HG03354 (cell line): ENCODE results near the gene DNALI1.
A peak's percentile ranks its signal among the peaks of the same experiment; 100 is the strongest.
"Not testable (repeated sequence)": the region's sequence is repeated elsewhere in the genome, so short reads cannot be mapped to it uniquely, and the experiment has no call there.

Experiments
- ATAC-seq: cut with Tn5 transposase; IDR thresholded peaks from one replicate; pipeline ENCODE4 v1.9.1; 2021; ENCODE audit warnings: mild to moderate bottlenecking; ENCODE audit not compliant: unreplicated experiment, poor library complexity, severe bottlenecking

DNALI1 gene

DNA sequence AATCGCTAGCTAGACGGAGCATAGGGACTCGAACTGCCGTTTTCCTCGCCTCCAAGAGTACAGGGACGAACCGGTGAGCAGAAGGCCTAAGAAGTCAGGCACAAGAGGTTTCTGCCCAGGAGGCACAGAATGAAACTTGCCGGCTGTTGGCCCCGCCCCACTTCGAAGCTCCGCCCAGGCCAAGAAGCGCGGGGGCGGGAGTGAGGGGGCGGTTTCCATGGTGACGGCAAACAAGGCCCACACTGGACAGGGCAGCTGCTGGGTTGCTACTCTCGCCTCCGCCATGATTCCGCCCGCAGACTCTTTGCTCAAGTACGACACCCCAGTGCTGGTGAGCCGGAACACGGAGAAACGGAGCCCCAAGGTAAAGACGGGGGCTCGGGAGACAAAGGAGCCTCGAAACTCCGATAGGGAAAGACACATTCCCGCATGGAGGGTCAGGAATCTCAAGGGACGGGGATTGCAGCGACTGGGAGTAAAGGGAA, at the start of gene DNALI1:
DNALI1 (plus strand) TSS at position 229 of the 485 bp plus-strand sequence; CDS start at position 284, 55 bp downstream.
- ATAC-seq: no peak

GRCh38 chr1:37509181-37509580, 47.6 kb upstream of the DNALI1 start:
- ATAC-seq: no peak

GRCh38 chr1:37513795-37514349, 42.9 kb upstream of the DNALI1 start:
- ATAC-seq: peak; percentile 46

DNA sequence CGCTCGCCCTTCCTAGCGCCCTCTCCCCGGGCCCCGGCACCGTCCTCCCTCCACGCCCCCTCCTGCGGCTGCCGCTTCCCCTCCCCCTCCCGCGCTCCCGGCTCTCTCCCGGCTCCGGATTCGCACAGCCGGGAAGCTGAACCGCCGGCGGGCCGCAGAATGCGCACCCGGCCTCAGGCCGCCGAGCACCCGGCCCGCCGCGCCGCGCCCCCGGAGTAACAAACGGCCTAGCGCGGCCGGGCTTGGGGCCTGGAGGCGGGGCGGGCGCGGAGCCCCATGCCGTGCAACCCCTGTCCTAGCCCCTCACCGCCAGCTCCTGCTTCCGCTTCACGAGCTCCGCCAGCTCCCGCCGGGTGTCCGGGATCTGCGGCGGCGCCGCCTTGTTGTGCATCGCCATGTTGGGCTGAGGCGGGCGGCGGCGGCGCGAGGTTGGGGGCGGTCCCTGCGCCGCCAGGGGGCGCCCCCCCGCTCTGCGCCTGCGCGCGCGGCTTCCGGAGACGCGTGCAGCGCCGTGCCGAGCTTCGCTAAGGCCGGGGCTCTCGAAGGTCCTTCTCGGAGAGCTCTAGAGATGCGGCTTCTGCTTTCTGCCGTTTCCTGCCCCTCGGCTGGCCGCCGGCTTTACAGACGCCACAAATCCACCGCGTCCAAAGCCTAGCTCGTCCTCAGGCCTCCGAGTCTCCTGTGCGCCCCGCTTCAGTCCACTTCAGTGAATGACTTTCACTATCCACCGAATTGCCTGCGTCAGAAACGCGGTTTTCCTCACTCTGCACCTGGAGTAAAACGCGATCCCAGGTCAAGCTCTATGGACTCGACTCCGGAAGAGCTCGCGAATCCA, 42.2 kb upstream of the DNALI1 start, which contains the start of gene MEAF6:
MEAF6 (minus strand) TSS at position 417 of the 835 bp plus-strand sequence; CDS start at position 397, 20 bp downstream.
- ATAC-seq: peak; percentile 86

DNA sequence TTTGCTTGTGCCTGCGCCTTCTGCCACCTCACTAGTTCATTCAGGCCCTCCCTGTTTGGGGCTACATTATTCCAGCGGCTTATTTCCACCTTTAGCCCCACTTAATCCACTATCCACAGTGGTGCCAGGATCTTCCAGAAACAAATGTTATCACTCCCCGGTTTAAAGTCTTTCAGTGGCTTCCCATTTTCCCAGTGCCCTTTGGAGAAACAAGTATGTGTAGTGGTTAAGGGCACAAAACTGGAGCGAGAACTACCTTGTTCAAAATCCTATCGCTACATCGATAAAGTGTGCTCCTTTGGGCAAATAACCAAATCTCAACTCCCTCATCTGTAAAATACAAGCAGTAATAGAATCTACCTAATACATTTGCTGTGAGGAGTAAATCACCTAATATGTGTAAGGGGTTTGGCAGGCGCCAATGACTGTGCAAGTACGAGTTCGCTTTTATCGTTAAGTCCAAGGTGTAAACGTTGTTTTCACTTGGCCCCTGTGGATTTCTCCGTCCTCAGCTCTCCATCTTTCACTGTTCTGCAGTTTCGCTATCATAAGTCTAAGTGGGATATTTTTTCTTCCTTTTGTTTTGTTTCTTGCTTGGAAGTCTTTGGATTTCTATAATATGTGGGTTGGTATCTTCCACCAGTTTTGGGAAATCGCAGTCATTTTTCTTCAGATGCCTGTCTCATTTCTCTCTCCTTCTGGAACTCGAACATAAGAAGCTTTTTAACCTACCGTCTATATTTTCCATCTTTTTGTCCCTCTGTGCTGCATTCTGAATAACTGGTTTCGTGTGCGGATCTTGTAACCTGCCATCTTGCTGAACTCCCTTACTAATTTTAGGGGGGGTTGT, 41.3 kb upstream of the DNALI1 start:
- no peak for ATAC-seq

DNA sequence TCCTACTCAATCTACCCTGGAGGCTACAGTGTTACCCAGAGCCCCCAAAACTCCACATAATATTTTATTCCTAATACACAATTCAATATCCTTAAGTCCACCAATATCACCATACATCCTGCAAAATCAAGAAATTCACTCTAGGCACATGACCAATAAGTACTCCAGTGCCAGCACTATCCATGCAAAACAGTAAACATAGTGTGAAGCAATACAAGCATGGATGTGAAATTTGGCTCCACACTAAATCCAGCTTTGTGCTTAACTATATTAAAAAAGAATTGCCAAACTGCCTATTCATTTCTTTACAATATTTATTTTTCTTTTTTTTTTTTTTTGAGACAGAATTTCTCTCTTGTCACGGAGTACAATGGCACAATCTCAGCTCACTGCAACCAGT, 39.2 kb upstream of the DNALI1 start:
- ATAC-seq: no peak

DNA sequence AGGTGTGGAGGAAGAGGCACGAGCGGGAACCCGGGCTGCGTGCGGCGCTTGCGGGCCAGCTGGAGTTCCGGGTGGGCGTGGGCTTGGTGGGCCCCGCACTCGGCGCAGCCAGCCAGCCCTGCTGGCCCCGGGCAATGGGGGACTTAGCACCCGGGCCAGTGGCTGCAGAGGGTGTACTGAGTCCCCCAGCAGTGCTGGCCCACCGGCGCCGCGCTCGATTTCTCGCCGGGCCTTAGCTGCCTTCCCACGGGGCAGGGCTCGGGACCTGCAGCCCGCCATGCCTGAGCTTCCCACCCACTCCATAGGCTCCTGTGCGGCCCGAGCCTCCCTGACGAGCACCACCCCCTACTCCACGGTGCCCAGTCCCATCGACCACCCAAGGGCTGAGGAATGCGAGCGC, 38.5 kb upstream of the DNALI1 start:
- not testable (repeated sequence) for ATAC-seq

- not testable (repeated sequence) for ATAC-seq
Observed at GRCh38 chr1:37518929-37519328, 37.8 kb upstream of the DNALI1 start.

DNA sequence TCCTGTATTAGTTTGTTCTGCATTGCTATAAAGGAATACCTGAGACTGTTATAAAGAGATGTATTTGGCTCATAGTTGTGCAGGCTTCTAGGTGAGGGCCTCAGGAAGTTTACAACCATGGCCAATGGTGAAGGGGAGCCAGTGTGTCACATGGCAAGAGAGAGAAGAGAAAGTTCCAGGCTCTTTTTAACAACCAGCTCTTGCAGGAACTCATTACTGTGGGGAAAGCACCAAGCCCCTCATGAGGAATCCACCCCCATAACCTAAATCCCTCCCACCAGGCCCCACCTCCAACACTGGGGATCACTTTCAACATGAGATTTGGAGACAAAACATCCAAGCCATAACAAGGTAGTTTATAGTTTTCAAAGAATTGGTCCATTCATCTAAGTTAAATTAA, 37.1 kb upstream of the DNALI1 start:
- no peak for ATAC-seq

DNA sequence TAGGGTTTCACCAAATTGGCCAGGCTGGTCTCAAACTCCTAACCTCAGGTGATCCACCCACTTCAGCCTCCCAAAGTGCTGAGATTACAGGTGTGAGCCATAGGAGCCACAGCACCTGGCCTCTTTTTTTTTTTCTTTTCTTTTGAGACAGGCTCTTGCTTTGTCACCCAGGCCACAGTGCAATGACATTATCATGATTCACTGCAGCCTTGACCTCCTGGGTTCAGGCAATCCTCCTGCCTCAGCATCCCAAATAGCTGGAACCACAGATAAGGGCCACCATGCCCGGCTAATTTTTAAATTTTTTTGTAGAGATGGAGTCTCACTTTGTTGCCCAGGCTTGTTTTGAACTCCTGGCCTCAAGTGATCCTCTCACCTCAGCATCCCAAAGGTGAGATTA, 26.9 kb upstream of the DNALI1 start:
- ATAC-seq: not testable (repeated sequence)

GRCh38 chr1:37532418-37533156, 24.2 kb upstream of the DNALI1 start:
- not testable (repeated sequence) for ATAC-seq

DNA sequence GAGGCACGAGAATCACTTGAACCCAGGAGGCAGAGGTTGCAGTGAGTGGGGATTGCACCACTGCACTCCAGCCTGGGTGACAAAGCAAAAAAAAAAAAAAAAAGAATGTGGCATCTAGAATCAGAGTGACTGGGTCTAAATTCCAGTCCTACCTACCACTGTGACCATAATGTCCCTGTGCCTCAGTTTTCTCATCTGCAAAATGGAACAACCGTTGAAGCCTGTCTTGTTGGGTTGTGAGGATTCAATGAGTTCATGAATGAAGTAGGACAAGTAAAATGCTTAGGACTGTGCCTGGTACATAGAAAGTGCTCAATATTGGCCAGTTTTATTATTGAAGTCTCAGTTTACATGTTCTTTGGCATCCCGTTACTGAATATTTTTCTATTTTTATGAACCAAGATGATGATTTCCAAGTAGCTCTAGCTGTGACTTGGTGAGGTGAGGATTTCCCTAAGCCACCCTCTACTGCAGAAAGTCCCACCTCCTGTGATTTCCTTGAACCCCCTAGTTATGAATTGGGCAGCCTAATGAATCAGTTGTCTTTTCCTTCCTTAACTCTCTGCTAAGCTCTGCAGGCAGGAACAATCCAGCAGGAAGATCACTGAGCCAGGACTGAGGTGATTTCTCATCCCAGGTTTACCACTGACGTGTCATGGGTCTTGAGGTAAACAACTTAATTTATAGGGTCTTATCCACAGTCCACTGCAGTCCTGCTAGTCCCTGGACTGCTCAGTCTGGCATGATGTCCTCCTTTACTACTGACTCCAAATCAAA, 23.2 kb upstream of the DNALI1 start:
- no peak for ATAC-seq

GRCh38 chr1:37537378-37537777, 19.4 kb upstream of the DNALI1 start:
- no peak for ATAC-seq

GRCh38 chr1:37539154-37539553, 17.6 kb upstream of the DNALI1 start:
- ATAC-seq: not testable (repeated sequence)

DNA sequence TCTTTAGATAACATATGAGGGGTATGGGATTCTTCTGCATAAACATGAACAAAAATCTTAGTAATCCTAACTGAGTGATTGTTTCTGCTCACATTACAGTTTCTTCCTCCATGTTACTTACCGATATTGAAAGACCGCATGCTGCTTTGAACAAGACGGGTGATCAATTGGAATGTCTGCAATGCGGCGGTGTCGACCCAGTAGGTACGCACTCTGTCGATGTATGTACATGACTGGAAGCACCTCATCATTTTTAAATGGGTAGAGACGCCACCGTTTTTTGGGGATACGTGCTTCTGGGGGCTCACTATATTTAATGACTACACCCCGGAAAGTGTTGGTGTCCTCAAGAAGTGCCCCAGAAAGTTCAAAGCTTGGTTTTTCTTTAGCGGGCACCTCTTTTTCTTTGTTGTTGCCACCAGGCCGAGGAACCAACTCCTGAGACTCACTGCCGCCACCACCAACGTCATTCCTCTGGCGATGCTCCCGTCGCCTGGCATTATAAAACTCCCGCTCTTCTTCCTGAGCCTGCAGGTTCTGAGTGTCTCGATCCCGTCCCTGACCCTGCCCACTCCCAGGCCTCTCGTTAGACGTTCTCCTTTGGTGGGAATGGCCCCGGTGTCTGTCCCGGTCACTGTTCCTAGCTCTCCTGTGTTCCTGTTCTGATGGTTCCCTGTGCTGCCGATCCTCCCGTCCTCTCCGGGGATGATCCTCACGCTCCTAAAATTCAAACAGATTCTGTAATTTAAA, 16.5 kb upstream of the DNALI1 start:
- ATAC-seq: no peak

- no peak for ATAC-seq
Observed at GRCh38 chr1:37544530-37544929, 12.2 kb upstream of the DNALI1 start.

GRCh38 chr1:37545019-37545418, 11.7 kb upstream of the DNALI1 start:
- ATAC-seq: no peak

- no peak for ATAC-seq
Observed at GRCh38 chr1:37549341-37549740, 7.4 kb upstream of the DNALI1 start.
